ENCODE measurements around the gene MAP3K12. TPM values are rescaled to one million over a fixed set of nuclear protein-coding genes. Genes with fewer than 3 reads are reported as not detected.

Gene MAP3K12
- total and polyA plus RNA-seq, 2 of the 4 experiments (the other 2 are of a cell fraction): 29.0 to 52.5 TPM

- peak; percentile 48 for TF ChIP-seq RCOR1 (IDR thresholded peaks at IDR 0.05; ENCODE audit: insufficient replicate concordance, low read length)
Observed at GRCh38 chr12:53451661-53452158, 47.5 kb downstream of the MAP3K12 start, which contains the start of gene PCBP2 (continued).

- no peaks in the 10 kb centered on the region for H3K27me3 ChIP-seq (ENCODE audit: control insufficient read depth, insufficient read depth, low read length)
- no peak overlapping the region for H2AFZ ChIP-seq (replicated peaks; ENCODE audit: low read length, poor library complexity)
- no peak overlapping the region for H2BK15ac ChIP-seq (ENCODE audit: low read depth, low read length)
- H4K8ac ChIP-seq (ENCODE audit: low read depth in 2 of 2, low read length in 2 of 2): no peak overlapping the region
- H3K79me1 ChIP-seq (ENCODE audit: low read depth in 1 of 2, low read length in 2 of 2): peaks cover 16 to 37% of the 10 kb centered on the region in 2 experiments
- H3K56ac ChIP-seq (ENCODE audit: extremely low read depth, insufficient read depth, low read length): no peak overlapping the region
- no peak overlapping the region for H3K4me3 ChIP-seq (ENCODE audit: insufficient read depth, low read depth, low read length)
- no peak overlapping the region for H2BK20ac ChIP-seq (ENCODE audit: low read depth, low read length)
- H3K9me1 ChIP-seq (ENCODE audit: insufficient read depth, low read length): no peaks in the 10 kb centered on the region
- H2BK5ac ChIP-seq (ENCODE audit: low read depth, low read length, poor library complexity, severe bottlenecking): no peak overlapping the region
- no peak overlapping the region for H3K23ac ChIP-seq (ENCODE audit: low read depth, low read length)
- no peak overlapping the region for H3K18ac ChIP-seq (ENCODE audit: low read depth, low read length)
- H3K9me3 ChIP-seq (ENCODE audit: control insufficient read depth, insufficient read depth, low read length): no peaks in the 10 kb centered on the region
- intact Hi-C loops (cut with micrococcal nuclease) (loop anchor here (2.0 to 5.0 kb wide), 2 partner anchors 51 to 70 kb away; partner anchors contain the start of genes SP1 and TARBP2), in situ Hi-C loops (cut with MboI; ENCODE audit: low sequenced_read_pairs) (no loop called here), dilution Hi-C loops (cut with HindIII; ENCODE audit: low sequenced_read_pairs, unreplicated experiment) (no loop called here)
- WGBS, 2 experiments (ENCODE audit: extremely low coverage in 2 of 2, insufficient read length in 1 of 2): no CpG with 5 or more reads among the region's 7 CpGs
- H2AK9ac ChIP-seq (replicated peaks; ENCODE audit: low read depth, low read length, poor library complexity): no peak overlapping the region
- TF ChIP-seq BHLHE40 (IDR thresholded peaks at IDR 0.05; ENCODE audit: low read depth, low read length) (no peak), CEBPB (IDR thresholded peaks at IDR 0.05; ENCODE audit: low read depth, low read length) (no peak), RCOR1 (IDR thresholded peaks at IDR 0.05; ENCODE audit: insufficient replicate concordance, low read length) (no peak), USF2 (IDR thresholded peaks at IDR 0.05; ENCODE audit: low read depth, low read length) (no peak), FOS (IDR thresholded peaks at IDR 0.05; ENCODE audit: low read depth, low read length) (no peak), CHD1 (IDR thresholded peaks at IDR 0.05; ENCODE audit: low read depth, low read length) (no peak), POLR2A (IDR thresholded peaks at IDR 0.05; ENCODE audit: low read depth, low read length) (no peak), MAZ (IDR thresholded peaks at IDR 0.05; ENCODE audit: borderline replicate concordance, low read depth, low read length) (no peak), NFE2L2 (IDR thresholded peaks at IDR 0.05; ENCODE audit: low read depth, low read length) (no peak), CTCF (conservative IDR thresholded peaks at IDR 0.05; ENCODE audit: low read depth, low read length) (no peak), MAFK (IDR thresholded peaks at IDR 0.05; ENCODE audit: low read depth, low read length) (no peak)
- H3K27ac ChIP-seq (ENCODE audit: insufficient read depth, low read length): no peak overlapping the region
- peaks cover 38% of the 10 kb centered on the region for H4K20me1 ChIP-seq (ENCODE audit: insufficient read depth, low read length)
- no TSS peak for BruUV-seq (replicated peaks)
- no peak overlapping the region for H4K91ac ChIP-seq (ENCODE audit: insufficient read depth, low read depth, low read length)
- peaks cover 5% of the 10 kb centered on the region for H3K4me1 ChIP-seq (ENCODE audit: control insufficient read depth, insufficient read depth, low read length)
- ATAC-seq (ENCODE audit: low read depth) (no peak), DNase-seq (no peak)
- no peak overlapping the region for H4K5ac ChIP-seq (ENCODE audit: low read depth, low read length)
- H3K9ac ChIP-seq (ENCODE audit: low read depth, low read length): no peak overlapping the region
- H3K4ac ChIP-seq (ENCODE audit: low read depth, low read length): no peak overlapping the region
- H3K4me2 ChIP-seq (ENCODE audit: low read depth, low read length): no peak overlapping the region
- peaks cover 23% of the 10 kb centered on the region for H3K36me3 ChIP-seq (ENCODE audit: control insufficient read depth, insufficient read depth, low read length)
- CTCF ChIA-PET: no interaction called here
- H2AK5ac ChIP-seq (ENCODE audit: low read depth, low read length): peak overlapping the region; percentile 35; the same call in 1 of the 2 replicates
- H2BK120ac ChIP-seq (ENCODE audit: low read depth, low read length): no peak overlapping the region
- no peak overlapping the region for H3K14ac ChIP-seq (replicated peaks; ENCODE audit: low read depth, low read length)
- POLR2A ChIA-PET (ENCODE audit: unreplicated experiment): no interaction called here
Observed at GRCh38 chr12:53450936-53451335, 48.3 kb downstream of the MAP3K12 start.

Measured in IMR-90 (cell line).